ENCODE data around the gene VIL1. TPM values are rescaled to one million over a fixed set of nuclear protein-coding genes. Genes with fewer than 3 reads are reported as not detected.
A peak's percentile ranks its signal among the peaks of the same experiment; 100 is the strongest.

VIL1 gene
- total and polyA plus RNA-seq, 2 of the 13 experiments (the other 11 are each of a cell fraction or from before 2014, with no cell fraction given) = 287 to 301 TPM

DNA sequence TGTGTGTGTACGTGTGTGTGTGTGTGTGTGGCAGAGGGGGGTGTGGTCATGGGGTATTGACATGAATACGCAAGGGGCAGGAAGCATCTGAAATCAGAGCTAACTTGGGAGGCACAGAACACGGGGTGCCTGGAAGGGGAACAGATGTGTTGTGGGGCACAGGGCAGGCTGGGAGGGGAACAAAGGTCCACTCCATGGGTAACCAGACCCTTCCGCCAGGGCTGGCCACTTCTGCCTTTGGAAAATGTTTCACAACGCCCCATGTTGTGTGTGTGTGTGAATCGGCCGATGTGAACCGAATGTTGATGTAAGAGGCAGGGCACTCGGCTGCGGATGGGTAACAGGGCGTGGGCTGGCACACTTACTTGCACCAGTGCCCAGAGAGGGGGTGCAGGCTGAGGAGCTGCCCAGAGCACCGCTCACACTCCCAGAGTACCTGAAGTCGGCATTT is 37.0 kb upstream of the VIL1 start, which contains the start of gene SLC11A1 (continued):
- TF ChIP-seq KDM2A (CRISPR knock-in tag; IDR thresholded peaks at IDR 0.05; ENCODE audit: borderline replicate concordance, low read depth) (no peak), KAT8 (CRISPR knock-in tag; IDR thresholded peaks at IDR 0.05) (no peak), ZNF572 (CRISPR knock-in tag; IDR thresholded peaks at IDR 0.05) (no peak), SKI (IDR thresholded peaks at IDR 0.05; ENCODE audit: partially characterized antibody) (no peak), EP300 (IDR thresholded peaks at IDR 0.05; ENCODE audit: low read depth in 2 of 2, low read length in 2 of 2) (0 out of 4 replicates have a peak, but pooled peaks of 1 of the 2 experiments have one; percentile 6), EP300 (CRISPR knock-in tag; IDR thresholded peaks at IDR 0.05; ENCODE audit: borderline replicate concordance) (no peak), KAT7 (CRISPR knock-in tag; IDR thresholded peaks at IDR 0.05; ENCODE audit: borderline replicate concordance) (no peak), XRCC5 (optimal IDR thresholded peaks at IDR 0.05; ENCODE audit: low read length) (no peak), ATF7-NPFF (CRISPR knock-in tag; IDR thresholded peaks at IDR 0.05; ENCODE audit: low read depth) (no peak), DPF2 (CRISPR knock-in tag; IDR thresholded peaks at IDR 0.05; ENCODE audit: borderline replicate concordance, low read depth) (no peak), ZNF605 (CRISPR knock-in tag; IDR thresholded peaks at IDR 0.05) (peak; percentile 22; the same call in 1 of the 2 replicates), ZNF703 (CRISPR knock-in tag; IDR thresholded peaks at IDR 0.05; ENCODE audit: borderline replicate concordance) (no peak), TARDBP (CRISPR knock-in tag; IDR thresholded peaks at IDR 0.05) (no peak; the same call in 1 of the 2 replicates), POGK (CRISPR knock-in tag; conservative IDR thresholded peaks at IDR 0.05) (no peak), ZNF646 (CRISPR knock-in tag; IDR thresholded peaks at IDR 0.05) (peak; percentile 87), NFE2L1 (CRISPR knock-in tag; IDR thresholded peaks at IDR 0.05; ENCODE audit: borderline replicate concordance) (no peak), ZNF510 (CRISPR knock-in tag; IDR thresholded peaks at IDR 0.05; ENCODE audit: low read depth) (no peak), ZNF367 (CRISPR knock-in tag; IDR thresholded peaks at IDR 0.05; ENCODE audit: borderline replicate concordance) (no peak), ZNF263 (CRISPR knock-in tag; IDR thresholded peaks at IDR 0.05) (no peak)
- TF ChIP-seq, protein P1, sequence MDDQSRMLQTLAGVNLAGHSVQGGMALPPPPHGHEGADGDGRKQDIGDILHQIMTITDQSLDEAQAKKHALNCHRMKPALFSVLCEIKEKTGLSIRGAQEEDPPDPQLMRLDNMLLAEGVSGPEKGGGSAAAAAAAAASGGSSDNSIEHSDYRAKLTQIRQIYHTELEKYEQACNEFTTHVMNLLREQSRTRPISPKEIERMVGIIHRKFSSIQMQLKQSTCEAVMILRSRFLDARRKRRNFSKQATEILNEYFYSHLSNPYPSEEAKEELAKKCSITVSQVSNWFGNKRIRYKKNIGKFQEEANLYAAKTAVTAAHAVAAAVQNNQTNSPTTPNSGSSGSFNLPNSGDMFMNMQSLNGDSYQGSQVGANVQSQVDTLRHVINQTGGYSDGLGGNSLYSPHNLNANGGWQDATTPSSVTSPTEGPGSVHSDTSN (CRISPR knock-in tag; IDR thresholded peaks at IDR 0.05; ENCODE audit: borderline replicate concordance) = no peak

Data from HepG2 (cell line).